ENCODE measurements around the gene CARD8.

The CARD8 gene

DNA sequence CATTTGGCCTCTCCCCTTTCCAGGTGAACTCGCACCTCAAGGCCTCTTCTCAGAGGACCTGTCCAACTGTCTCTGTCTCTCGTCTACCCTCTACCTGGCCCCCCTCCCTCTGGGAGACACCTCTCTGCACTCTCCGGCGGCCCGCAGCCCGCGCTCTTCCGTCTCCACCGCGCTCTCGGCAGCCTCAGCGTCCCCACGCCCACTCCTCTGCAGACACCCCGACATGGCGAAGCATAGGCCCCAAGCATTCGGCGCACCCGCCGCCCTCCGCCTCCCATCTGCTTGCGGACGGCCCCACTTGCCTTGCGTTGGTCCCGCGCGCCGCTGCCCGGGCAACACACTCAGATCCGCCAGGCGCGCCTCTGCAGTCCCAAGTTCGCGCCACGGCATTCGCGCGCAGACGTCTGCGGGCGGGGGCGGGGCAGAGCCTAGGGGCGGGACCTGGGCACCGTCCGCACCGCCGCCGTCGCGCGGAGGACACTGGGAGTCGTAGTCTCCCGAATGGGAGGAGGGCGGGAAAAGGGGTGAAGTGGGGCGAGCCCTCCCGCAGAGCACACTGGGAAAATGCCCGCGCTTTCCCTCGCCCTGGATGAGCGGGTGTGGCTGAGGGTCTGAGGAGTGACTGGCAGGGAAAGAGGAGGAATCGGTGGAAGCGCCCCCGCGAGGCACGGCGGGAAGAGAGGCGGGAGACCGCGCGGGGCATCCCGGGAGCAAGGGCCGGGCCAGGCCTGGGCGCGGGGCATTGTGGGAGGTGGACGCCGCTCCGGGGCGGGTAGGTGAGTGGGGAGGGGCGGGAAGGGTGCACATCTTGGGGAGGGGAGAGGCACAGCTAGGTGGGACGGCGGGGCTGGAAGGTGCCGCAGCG is 85.5 kb downstream of the CARD8 start, which contains the start of the genes LIG1 and ZSWIM9:
Gene LIG1 (minus strand): TSS at position 406 of the 865 bp plus-strand sequence. CDS start 4,778 bp downstream, outside the sequence.
Gene ZSWIM9 (plus strand): TSS at position 742 of the 865 bp plus-strand sequence. CDS start 1,123 bp downstream, outside the sequence.
- peak; percentile 84 to 100 (median 92) for DNase-seq

DNA sequence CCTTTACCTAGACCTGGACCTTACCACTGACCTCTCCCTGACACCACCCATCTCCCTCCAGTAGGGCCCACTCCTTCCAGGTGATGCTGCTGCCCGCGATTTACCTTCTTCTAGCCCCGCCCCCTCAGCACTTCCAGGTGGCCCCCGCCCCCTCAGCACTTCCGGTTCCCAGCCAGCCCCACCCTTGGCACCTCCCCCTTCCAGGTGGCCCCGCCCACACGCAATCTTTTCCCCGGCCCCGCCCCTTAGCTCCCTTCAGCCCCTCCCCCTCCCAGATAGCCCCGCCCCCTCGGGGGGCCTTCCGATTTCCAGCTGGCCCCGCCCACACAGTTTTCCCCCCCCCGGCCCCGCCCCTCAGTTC is 86.2 kb downstream of the CARD8 start:
- peak in 9 of 14 donors; percentile 33 to 61 (median 38) for DNase-seq

DNA sequence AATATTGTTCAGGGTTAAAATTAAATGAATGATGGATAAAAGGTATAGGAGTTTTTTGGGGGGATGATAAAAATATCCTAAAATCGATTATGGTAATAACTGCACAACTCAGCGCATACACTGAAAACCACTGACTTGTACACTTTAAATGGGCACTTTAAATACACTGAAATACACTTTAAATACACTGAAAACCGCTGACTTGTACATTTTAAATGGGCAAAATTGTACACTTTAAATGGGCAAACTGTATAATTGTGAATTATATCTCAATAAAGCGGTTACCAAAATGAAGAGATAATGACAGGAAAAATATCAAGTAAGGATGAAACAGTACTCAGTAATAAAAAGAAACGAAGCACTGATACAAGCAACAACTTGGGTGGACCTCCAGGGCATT is 87.0 kb downstream of the CARD8 start:
- no peak for DNase-seq

DNA sequence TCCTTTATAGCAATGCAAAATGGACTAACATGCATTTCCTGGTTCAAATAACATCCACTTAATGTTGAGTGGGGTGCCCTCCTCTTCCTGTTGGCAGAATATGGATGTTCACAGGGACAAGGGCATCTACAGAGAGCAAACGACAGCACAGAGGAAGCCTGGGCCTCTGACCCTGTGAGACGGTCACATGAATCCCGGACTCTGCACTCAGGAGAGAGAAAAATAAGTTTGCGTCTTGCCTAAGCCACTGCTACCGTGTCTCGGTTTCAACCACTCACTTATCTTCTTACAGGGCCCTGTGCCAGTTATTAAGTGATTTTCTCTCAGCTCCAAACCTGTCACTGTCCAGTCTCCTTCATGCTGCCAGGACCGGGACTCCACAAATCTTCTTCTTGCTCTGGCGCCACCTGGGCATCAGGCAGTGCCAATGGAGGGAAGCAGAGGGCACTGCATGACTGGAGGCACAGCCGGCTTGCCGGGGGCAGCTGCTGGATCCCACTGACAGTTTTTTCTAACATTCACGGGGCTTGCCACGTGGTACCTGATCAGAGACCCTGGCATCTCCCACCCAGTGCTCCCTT is 97.4 kb downstream of the CARD8 start:
- DNase-seq = no peak

Data from C1 segment of cervical spinal cord (tissue), 14 donors.